ENCODE data around the gene SLC25A31.

SLC25A31 gene

DNA sequence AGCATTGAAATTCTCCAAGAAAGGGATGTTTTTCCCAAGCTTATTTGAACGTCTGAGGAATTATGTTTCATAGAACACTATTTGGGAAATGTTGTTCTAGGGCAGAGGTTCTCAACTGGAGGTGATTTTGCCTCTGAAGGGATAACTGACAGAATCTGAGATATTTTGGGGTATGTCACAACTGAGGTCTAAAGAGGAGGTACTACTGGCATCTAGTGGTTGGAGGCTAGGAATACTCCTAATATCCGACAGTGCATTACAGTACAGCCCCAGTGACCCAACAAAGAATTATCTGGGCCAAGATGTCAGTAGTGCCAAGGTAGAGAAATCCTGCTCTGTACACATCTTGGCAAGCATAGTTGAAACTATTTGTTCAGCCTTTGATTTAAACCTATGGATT lies 58.3 kb downstream of the SLC25A31 start:
- Mint-ChIP-seq H3K9me3 (no peaks in the 10 kb centered on the region), H3K36me3 (no peaks in the 10 kb centered on the region), H3K4me3 (no peak overlapping the region), H3K27ac (no peak overlapping the region), H3K4me1 (no peaks in the 10 kb centered on the region), H3K27me3 (peaks cover 11% of the 10 kb centered on the region)
- ATAC-seq, result peak; percentile 43

DNA sequence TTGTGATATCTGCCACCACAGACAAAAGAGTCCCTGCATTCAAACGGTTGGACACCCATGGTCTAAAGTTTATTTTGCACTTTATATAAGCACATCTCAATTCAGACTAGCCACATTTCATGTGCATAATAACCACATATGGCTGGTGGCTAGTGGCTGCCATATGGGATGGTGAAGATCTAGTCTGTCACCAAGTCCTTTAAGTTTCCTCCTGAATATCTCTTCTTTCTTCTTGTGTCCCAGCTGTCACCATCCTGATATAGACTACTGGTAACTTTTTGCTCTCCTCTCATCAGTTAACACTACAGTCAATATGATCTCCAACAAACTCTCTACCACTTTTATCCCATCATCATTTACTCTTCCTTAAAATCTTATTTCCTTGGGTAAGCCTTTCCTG lies 61.2 kb downstream of the SLC25A31 start:
- Mint-ChIP-seq H3K27ac (no peak overlapping the region), H3K9me3 (no peaks in the 10 kb centered on the region), H3K36me3 (no peaks in the 10 kb centered on the region), H3K4me1 (no peaks in the 10 kb centered on the region), H3K27me3 (peaks cover 24% of the 10 kb centered on the region), H3K4me3 (no peak overlapping the region)
- ATAC-seq, result no peak

DNA sequence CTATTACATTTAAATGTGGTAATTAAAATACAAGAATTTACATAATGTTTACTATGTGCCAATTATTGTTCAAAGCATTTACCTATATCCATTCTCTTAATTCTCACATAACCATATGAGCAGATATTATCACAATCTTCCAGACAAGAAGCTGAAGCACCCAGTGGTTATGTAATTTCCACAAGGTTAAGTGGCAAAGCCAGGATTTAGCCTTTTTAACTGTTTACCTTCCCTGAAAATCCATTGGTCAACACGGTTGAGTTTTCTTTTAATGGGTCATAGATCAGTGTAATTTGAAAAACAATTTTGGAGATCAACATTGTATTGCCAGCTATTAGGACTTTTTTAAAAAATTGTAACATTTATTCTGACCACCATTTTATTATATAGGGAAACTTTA lies 63.3 kb downstream of the SLC25A31 start:
- H3K9me3 Mint-ChIP-seq, result peaks cover 6% of the 10 kb centered on the region
- H3K4me1 Mint-ChIP-seq, result no peaks in the 10 kb centered on the region
- H3K4me3 Mint-ChIP-seq, result no peak overlapping the region
- no peaks in the 10 kb centered on the region for H3K36me3 Mint-ChIP-seq
- peaks cover 21% of the 10 kb centered on the region for H3K27me3 Mint-ChIP-seq
- no peak overlapping the region for H3K27ac Mint-ChIP-seq
- ATAC-seq, result no peak

DNA sequence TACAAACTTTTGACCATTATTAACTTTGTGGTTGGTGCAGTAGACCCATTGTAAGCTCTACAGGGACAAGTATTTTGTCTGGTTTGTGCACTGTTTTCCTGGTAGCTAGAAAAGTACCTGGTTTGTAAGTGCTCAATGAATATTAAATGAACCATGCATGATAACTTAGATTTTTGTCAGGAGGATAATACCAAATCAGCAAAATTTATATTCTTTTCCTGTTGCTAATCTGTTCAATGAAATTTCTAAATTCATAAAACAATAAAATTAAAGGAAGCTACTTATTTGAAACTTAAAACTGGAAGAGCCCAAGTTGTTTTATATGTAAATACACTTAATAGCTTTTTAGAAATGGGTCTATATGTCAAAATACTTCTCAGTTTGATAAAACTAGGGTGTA lies 69.5 kb downstream of the SLC25A31 start:
- no peak overlapping the region for H3K4me3 Mint-ChIP-seq
- peaks cover 6% of the 10 kb centered on the region for H3K9me3 Mint-ChIP-seq
- H3K36me3 Mint-ChIP-seq, result no peaks in the 10 kb centered on the region
- H3K27ac Mint-ChIP-seq, result no peak overlapping the region
- ATAC-seq, result no peak
- H3K4me1 Mint-ChIP-seq, result no peaks in the 10 kb centered on the region
- peaks cover 23% of the 10 kb centered on the region for H3K27me3 Mint-ChIP-seq

DNA sequence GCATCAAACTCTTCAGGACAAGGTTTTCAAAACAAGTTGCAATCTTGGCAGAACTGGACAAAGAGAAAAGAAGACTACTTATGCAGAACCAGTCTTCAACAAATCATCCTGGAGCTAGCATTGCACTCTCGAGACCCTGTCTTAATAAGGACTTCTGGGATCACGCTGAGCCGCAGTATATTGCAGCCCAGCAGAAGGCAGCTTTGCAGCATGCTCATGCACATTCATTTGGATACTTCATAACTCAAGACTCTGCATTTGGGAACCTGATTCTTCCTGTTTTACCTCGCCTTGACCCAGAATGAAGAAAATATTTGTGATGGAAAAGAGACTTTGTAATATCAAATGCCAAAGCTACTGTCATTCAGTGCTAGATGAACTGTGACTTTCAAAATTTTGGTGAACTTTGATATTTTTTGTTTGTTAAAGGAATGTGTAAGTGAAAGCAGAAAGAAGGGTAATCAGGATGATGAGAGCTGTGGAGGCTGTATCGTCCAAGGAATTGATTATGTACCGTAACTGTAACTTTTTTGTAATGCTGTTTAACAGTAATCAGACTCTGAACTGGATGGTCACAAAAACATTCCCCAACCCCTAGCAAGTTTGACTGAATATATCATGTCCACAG lies 79.1 kb downstream of the SLC25A31 start:
- no peak overlapping the region for H3K27ac Mint-ChIP-seq
- peak; percentile 48 for ATAC-seq
- no peaks in the 10 kb centered on the region for H3K9me3 Mint-ChIP-seq
- no peaks in the 10 kb centered on the region for H3K4me1 Mint-ChIP-seq
- no peaks in the 10 kb centered on the region for H3K36me3 Mint-ChIP-seq
- no peaks in the 10 kb centered on the region for H3K27me3 Mint-ChIP-seq
- H3K4me3 Mint-ChIP-seq, result no peak overlapping the region

DNA sequence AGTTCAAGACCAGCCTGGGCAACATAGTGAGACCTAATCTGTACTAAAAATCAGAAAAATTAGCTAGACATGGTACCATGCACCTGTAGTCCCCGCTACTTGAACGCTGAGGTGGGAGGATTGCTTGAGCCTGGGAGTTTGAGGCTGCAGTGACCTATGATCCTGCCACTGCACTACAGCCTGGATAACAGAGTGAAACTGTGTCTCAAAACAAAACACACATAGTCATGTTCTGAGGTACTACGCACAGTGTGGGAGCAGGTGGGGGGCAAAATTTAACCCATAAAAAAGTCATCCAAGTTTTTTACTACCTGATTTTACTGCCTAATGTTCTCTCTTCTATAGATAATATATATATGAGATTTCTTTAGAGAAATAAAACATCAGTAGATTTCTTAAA lies 80.4 kb downstream of the SLC25A31 start:
- Mint-ChIP-seq H3K4me3 (no peak overlapping the region), H3K36me3 (no peaks in the 10 kb centered on the region), H3K9me3 (no peaks in the 10 kb centered on the region), H3K27me3 (no peaks in the 10 kb centered on the region), H3K4me1 (no peaks in the 10 kb centered on the region), H3K27ac (no peak overlapping the region)
- ATAC-seq, result no peak

DNA sequence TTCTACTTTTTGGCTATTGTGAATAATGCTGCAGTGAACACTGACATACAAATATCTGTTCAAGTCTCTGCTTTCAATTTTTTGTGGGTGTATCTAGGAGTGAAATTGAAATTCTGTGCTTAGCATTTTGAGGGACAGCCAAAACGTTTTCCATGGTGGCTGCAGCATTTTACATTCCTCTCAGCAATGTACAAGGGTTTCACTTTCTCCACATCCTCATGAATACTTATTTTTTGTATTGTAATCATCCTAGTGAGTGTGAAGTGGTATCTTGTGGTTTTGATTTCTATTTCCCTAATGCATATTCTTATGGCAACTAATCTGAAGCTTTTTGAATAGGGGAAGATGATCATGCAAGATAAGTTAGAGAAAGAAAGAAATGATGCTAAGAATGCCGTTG lies 92.2 kb downstream of the SLC25A31 start:
- no peak for ATAC-seq
- H3K27me3 Mint-ChIP-seq, result peaks cover 11% of the 10 kb centered on the region
- H3K27ac Mint-ChIP-seq, result no peak overlapping the region
- no peaks in the 10 kb centered on the region for H3K36me3 Mint-ChIP-seq
- H3K4me3 Mint-ChIP-seq, result no peak overlapping the region
- no peaks in the 10 kb centered on the region for H3K4me1 Mint-ChIP-seq
- no peaks in the 10 kb centered on the region for H3K9me3 Mint-ChIP-seq
